Natural killer cell (primary cell): ENCODE results near the gene DEFB119. TPM values are rescaled to one million over a fixed set of nuclear protein-coding genes. Genes with fewer than 3 reads are reported as not detected.

Source experiments
- ATAC-seq, 3 donors: fragments of 150-1000 bp in 2 of 3; fragments of 200-7000 bp in 1 of 3; cut with Tn5 transposase; 1 replicate in 1 of 3; 2 replicates in 2 of 3; pipeline ENCODE4 v1.10.0; 2021; ENCODE audit warnings: mild to moderate bottlenecking in 2 of 3, moderate library complexity in 2 of 3
- DNase-seq, 2 donors: peaks; one replicate each; pipeline versions ENCODE4 v3.0.0 to v3.0.0-alpha.2; 2013 to 2021; ENCODE audit warnings: mixed read lengths in 1 of 2
- H3K27ac ChIP-seq: one replicate; pipeline ENCODE4 v1.5.1; 2013; ENCODE audit warnings: mild to moderate bottlenecking, low read length
- H3K27me3 ChIP-seq: one replicate; pipeline ENCODE4 v1.6.1; 2013; ENCODE audit warnings: low read length; ENCODE audit not compliant: control insufficient read depth, insufficient read depth
- H3K36me3 ChIP-seq: one replicate; pipeline ENCODE4 v1.6.1; 2013; ENCODE audit warnings: low read length; ENCODE audit not compliant: control insufficient read depth, insufficient read depth
- H3K4me1 ChIP-seq: one replicate; pipeline ENCODE4 v1.6.1; 2013; ENCODE audit warnings: low read length; ENCODE audit not compliant: control insufficient read depth, insufficient read depth
- H3K4me3 ChIP-seq: one replicate; pipeline ENCODE4 v1.5.1; 2013; ENCODE audit warnings: low read length
- H3K9me3 ChIP-seq: one replicate; pipeline ENCODE4 v1.6.1; 2013; ENCODE audit warnings: low read length; ENCODE audit not compliant: control insufficient read depth, insufficient read depth
- H3K27ac Mint-ChIP-seq, 2 donors: one replicate each; pipeline ENCODE4 v1.8.0; 2022; ENCODE audit warnings: mild to moderate bottlenecking in 2 of 2, mixed read lengths in 2 of 2, moderate library complexity in 1 of 2
- H3K27me3 Mint-ChIP-seq, 2 donors: one replicate each; pipeline ENCODE4 v1.8.0; 2022; ENCODE audit warnings: low read depth in 2 of 2, mixed read lengths in 2 of 2
- H3K36me3 Mint-ChIP-seq: one replicate; pipeline ENCODE4 v1.8.0; 2022; ENCODE audit warnings: mixed read lengths
- H3K4me1 Mint-ChIP-seq, 2 donors: one replicate each; pipeline ENCODE4 v1.8.0; 2022; ENCODE audit warnings: mixed read lengths in 2 of 2
- H3K4me3 Mint-ChIP-seq: one replicate; pipeline ENCODE4 v1.8.0; 2022; ENCODE audit warnings: mild to moderate bottlenecking, moderate library complexity, mixed read lengths
- H3K9me3 Mint-ChIP-seq, 2 donors: one replicate each; pipeline ENCODE4 v1.8.0; 2022; ENCODE audit warnings: mixed read lengths in 2 of 2
- CTCF ChIP-seq: fragments of 200-600 bp; IDR thresholded peaks from one replicate; pipeline ENCODE4 v1.8.0; 2022; ENCODE audit warnings: antibody characterized with exemption
- WGBS: methylation state at CpG from one replicate; pipeline ENCODE4 v1.1.7; 2013; ENCODE audit warnings: missing lambda C conversion rate; ENCODE audit not compliant: insufficient coverage; 5-methylcytosine and 5-hydroxymethylcytosine counted together
- intact Hi-C: fragments of 100-400 bp; cut with micrococcal nuclease; formaldehyde crosslinking; loops from one replicate; pipeline ENCODE4 v1.14.2; 2022
- total RNA-seq, 4 donors: library from RNA; stranded (reverse); fragments of 120-200 nt in 1 of 4; gene quantifications; one replicate each; pipeline versions ENCODE4 v1.2.3 to v1.2.4, GENCODE V29; 2013 to 2022

The DEFB119 gene
- total RNA-seq, 3 donors from 2014 or later (not counting 1 experiment from before 2014, with no cell fraction given), result not detected

GRCh38 chr20:31425797-31426196 is 35.4 kb upstream of the DEFB119 start:
- DNase-seq (no peak), ATAC-seq (no peak)
- Histone ChIP-seq H3K27ac (no peak overlapping the region), H3K27me3 (no peaks in the 10 kb centered on the region), H3K4me3 (no peak overlapping the region), H3K36me3 (no peaks in the 10 kb centered on the region), H3K9me3 (no peaks in the 10 kb centered on the region), H3K4me1 (no peaks in the 10 kb centered on the region)
- TF ChIP-seq CTCF, result no peak
- Mint-ChIP-seq H3K27me3 (peaks cover 4 to 9% of the 10 kb centered on the region in 2 donors), H3K36me3 (no peaks in the 10 kb centered on the region), H3K27ac (no peak overlapping the region), H3K9me3 (no peaks in the 10 kb centered on the region), H3K4me3 (no peak overlapping the region), H3K4me1 (no peaks in the 10 kb centered on the region)
- intact Hi-C loops, result no loop called here

DNA sequence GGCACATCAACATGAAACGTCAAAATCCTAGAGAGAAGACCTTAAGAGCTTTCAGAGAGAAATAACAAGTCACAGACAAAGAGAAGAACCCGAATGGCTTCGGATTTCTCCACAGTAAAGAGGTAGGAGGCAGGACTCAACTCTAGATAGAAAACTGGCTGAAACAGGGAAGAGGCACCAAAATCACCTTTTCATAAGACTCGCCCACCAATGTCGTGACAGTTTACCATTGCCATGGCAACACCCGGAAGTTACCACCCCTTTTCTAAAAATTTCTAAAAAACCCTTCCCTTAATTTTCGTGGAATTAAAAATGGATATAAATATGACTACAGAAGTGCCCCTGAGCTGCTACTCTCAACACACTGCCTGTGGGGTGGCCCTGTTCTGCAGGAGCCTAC is 27.9 kb upstream of the DEFB119 start:
- no peak for TF ChIP-seq CTCF
- H3K4me3 ChIP-seq, result no peak overlapping the region
- H3K27ac ChIP-seq, result no peak overlapping the region
- H3K4me1 Mint-ChIP-seq, result no peaks in the 10 kb centered on the region
- H3K36me3 Mint-ChIP-seq, result no peaks in the 10 kb centered on the region
- H3K27ac Mint-ChIP-seq, result no peak overlapping the region
- no peaks in the 10 kb centered on the region for H3K9me3 ChIP-seq
- H3K4me1 ChIP-seq, result no peaks in the 10 kb centered on the region
- DNase-seq (no peak), ATAC-seq (no peak)
- H3K27me3 Mint-ChIP-seq, result peaks cover 16 to 18% of the 10 kb centered on the region in 2 donors
- intact Hi-C loops, result no loop called here
- no peak overlapping the region for H3K4me3 Mint-ChIP-seq
- H3K27me3 ChIP-seq, result no peaks in the 10 kb centered on the region
- H3K9me3 Mint-ChIP-seq, result no peaks in the 10 kb centered on the region
- H3K36me3 ChIP-seq, result no peaks in the 10 kb centered on the region
- 89% methylated on average over 6 of the region's 7 CpGs for WGBS

- Histone ChIP-seq H3K9me3 (no peaks in the 10 kb centered on the region), H3K27me3 (no peaks in the 10 kb centered on the region), H3K36me3 (no peaks in the 10 kb centered on the region), H3K27ac (no peak overlapping the region), H3K4me3 (no peak overlapping the region), H3K4me1 (no peaks in the 10 kb centered on the region)
- TF ChIP-seq CTCF, result no peak
- Mint-ChIP-seq H3K9me3 (no peaks in the 10 kb centered on the region), H3K4me3 (no peak overlapping the region), H3K27me3 (peaks cover 13 to 18% of the 10 kb centered on the region in 2 donors), H3K27ac (no peak overlapping the region), H3K36me3 (no peaks in the 10 kb centered on the region), H3K4me1 (no peaks in the 10 kb centered on the region)
- intact Hi-C loops, result no loop called here
- ATAC-seq (no peak), DNase-seq (no peak)
- 96% methylated on average over 2 of the region's 2 CpGs for WGBS
Observed at GRCh38 chr20:31415653-31416052, 25.3 kb upstream of the DEFB119 start.

GRCh38 chr20:31414381-31414780 is 24.0 kb upstream of the DEFB119 start:
- no peak for ATAC-seq
- no peaks in the 10 kb centered on the region for H3K4me1 ChIP-seq
- no peak for TF ChIP-seq CTCF
- no peaks in the 10 kb centered on the region for H3K36me3 ChIP-seq
- peaks cover 8% of the 10 kb centered on the region in 2 donors for H3K27me3 Mint-ChIP-seq
- no peaks in the 10 kb centered on the region for H3K9me3 ChIP-seq
- no peaks in the 10 kb centered on the region for H3K36me3 Mint-ChIP-seq
- H3K27ac ChIP-seq, result no peak overlapping the region
- intact Hi-C loops, result no loop called here
- no peak overlapping the region for H3K27ac Mint-ChIP-seq
- no peaks in the 10 kb centered on the region for H3K9me3 Mint-ChIP-seq
- no peak overlapping the region for H3K4me3 Mint-ChIP-seq
- no peaks in the 10 kb centered on the region for H3K4me1 Mint-ChIP-seq
- peaks cover 2% of the 10 kb centered on the region for H3K27me3 ChIP-seq
- no peak for DNase-seq
- WGBS, result 84% methylated on average over 5 of the region's 6 CpGs
- H3K4me3 ChIP-seq, result no peak overlapping the region
